Stimulated activated CD8-positive, alpha-beta memory T cell treated with anti-CD3 and anti-CD28 coated beads, Interleukin-15, amount 100 ng/mL, for 24 hours (primary cell): ENCODE measurements around the gene MAF.

Experiments used
- DNase-seq: peaks from one replicate; pipeline ENCODE4 v3.0.0-alpha.2; 2020; ENCODE audit warnings: low read depth

MAF gene

DNA sequence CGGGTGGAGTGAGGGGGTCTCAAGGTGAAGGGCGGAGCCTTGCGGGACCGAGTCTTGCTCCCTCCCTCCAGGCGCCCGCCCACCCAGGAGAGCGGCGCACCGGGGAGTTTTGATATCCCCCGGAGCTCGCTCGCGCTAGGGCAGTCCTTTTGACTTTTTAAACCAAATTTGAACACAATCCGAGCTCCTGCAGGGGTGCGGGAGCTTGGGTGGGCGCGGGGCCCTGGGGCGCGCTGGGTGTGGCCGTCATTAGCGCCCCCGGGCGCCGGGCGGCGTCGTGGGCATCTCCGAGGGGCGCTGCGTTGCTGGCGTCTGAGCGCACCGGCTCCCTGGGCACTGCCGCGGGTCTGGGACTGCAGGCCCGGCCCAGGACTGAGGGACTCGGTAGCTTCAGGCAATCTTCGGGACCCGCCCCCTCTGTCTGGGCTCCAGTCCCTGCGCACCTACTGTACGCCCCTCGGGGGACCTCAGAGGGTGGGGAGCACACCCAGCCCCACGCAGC is 10.9 kb downstream of the MAF start:
- DNase-seq = no peak

DNA sequence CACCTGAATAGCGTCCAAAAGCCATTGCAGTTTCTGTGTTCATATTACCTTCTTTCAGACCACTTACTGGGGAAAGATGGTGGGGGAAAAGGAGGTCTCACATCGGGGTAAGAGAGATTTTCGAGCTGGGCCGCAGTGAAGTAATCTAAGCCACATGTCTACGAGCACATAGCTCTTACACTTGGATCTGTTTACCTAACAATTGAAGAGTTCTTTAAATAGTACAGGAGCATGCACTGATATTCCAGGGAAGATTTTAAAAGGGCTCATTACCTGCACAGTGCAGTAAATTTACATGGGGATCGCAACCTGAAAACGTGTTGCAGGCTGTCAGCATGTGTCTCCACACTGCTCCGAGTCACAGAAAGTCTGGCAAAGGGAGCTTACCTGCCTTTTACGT is 12.6 kb downstream of the MAF start:
- no peak for DNase-seq

DNA sequence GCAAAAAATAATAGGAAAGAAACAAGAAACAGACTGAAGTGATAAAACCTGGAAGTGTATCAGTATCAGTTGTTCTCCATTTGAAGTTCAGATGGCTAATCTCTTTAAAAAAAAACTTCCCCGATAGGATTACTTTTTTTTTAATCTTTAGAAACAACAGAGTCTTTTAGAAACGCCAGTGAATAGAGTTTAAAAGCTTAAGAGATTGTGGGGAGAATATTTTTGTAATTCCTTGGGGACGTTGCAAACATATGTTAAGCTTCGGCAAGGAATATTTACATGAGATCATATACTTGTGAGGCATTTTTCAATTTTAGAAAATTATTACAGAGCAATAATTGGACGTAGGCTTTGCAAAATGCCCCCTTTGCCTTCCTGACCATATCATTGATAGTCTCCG is 13.2 kb downstream of the MAF start:
- DNase-seq = no peak

DNA sequence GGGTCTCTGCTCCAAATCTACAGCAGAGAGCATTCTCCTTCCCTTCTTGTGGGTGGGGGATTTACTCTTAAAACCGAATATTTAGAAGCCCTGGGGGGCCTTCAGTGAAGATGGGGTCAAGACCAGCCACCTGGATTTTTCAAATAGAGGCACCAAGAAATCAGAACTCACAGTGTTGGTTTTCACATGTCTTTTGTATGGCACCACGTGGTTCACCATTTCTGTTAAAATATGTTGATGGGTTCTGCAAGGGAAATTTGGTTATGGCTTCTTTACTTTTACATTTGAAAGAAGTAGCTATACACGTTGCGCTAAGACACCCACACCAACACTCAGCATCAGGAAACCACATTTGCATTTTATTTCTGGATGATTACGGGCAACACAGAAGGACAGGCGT is 17.7 kb downstream of the MAF start:
- DNase-seq = no peak

DNA sequence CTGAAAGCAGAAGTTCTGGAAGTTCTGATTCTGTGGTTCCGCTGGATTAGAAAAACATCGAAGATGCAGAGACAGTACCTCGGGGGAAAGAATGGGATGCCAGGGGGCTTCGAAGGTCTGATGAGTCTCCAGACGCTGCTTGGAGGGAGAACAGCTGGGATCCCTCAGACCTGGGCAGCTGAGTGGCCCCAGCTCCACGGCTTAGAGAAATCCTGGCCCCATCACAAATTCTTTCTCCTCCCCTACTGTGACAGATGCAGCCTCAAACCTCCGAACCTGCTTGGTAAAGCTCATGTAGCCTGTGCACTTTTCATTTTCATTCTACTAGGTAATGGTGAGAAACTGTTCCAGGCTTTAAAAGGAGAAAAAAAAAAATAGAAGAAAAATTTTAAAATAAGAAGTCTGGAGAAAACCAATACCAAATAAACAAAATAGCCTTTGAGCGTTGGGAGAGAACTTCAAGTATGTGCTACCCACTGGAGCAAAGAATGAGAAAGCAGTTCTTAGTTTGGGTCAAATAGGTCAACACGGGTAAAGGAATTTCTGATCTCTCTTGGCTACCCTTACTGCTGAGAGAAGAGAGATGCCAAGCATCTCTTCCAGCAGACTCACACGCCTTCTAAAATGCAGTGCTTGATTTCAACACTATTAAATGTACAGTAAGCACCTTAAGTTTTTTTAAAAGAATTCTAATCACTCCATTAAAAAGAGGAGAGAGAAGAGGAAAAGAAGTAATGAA is 19.9 kb downstream of the MAF start:
- DNase-seq = no peak

DNA sequence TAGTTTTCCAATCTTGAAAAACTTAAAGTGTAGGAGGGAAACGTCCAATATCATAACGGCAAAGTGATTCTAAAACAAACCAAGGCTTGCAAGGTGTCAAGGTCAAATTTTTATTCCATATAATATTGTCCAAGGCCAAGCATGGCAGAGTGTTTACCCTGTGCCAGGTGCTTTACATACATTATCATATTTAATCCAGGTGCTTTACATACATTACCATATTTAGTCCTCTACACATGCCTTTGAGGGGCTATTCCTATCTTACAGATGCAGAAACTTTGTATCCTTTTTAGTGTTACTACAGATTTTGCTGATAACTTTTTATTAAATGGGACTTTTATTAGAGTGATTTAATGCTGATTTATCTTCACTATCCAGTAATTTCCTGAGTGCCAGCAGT is 23.9 kb downstream of the MAF start:
- no peak for DNase-seq

DNA sequence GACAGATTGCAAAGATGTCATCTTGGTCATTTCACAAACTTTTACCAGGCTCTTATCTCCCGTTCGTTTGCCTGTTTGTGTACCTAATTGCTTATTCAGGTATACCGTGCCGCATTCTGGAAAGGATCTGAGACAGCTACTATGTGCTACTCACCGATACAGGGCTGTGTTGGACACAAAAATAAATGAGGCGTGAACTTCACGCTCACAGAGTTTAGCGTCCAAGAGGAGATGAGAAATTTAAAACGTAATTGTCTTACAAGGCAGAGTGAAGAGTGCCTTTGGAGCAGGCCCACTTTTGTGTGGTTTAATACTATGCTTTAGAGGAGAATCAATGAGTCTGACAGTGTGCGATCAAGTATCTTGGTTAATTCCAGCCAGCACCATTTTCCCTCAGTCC is 26.7 kb downstream of the MAF start:
- no peak for DNase-seq

DNA sequence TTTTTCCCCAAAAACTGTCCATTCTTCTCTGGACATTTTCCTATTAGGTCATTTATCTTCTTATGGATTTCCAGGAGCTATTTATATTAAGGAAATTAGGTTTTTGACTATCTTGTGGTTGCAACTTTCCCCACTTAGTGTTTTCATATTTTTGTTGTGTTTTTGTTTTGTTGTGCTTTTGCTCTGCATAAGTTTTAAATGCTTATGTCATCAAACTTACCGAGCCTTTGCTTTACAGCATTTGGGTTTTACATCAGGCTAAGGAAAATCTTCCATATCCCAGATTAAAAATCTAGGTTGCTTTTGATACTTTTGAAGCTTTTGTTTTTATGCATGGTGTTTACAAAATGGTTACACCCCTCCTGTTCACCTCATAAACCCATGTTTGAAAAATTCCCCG is 27.5 kb downstream of the MAF start:
- DNase-seq = no peak

DNA sequence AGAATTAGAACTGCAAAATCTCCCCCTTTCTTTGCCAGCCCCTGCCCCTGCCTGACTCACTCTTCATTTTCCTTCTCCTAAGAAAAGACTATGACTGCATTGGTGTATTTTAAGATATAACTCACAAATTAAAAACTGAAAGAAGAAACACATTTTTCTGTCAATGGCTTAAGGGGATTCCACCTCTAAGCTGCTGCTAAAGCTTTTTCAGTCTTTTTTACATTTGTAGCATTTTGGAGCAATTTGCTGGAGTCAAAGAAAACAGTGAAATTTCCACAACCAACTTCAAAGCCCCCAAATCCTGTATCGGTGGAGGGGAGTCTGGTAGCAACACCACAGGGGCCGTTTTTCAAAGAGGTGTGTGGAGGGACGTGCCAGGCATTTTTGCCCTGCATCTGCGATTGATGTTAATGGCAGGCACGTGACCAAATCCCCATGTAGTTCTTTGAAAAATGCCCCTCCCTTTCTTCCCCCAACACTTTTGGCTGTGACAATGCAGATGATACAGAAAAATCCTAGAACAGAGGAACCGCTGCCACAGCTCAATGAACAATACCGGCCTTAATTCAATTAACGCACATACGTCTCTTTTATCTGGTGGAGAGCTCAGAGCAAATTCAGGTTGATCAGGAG is 28.5 kb downstream of the MAF start:
- DNase-seq = no peak

DNA sequence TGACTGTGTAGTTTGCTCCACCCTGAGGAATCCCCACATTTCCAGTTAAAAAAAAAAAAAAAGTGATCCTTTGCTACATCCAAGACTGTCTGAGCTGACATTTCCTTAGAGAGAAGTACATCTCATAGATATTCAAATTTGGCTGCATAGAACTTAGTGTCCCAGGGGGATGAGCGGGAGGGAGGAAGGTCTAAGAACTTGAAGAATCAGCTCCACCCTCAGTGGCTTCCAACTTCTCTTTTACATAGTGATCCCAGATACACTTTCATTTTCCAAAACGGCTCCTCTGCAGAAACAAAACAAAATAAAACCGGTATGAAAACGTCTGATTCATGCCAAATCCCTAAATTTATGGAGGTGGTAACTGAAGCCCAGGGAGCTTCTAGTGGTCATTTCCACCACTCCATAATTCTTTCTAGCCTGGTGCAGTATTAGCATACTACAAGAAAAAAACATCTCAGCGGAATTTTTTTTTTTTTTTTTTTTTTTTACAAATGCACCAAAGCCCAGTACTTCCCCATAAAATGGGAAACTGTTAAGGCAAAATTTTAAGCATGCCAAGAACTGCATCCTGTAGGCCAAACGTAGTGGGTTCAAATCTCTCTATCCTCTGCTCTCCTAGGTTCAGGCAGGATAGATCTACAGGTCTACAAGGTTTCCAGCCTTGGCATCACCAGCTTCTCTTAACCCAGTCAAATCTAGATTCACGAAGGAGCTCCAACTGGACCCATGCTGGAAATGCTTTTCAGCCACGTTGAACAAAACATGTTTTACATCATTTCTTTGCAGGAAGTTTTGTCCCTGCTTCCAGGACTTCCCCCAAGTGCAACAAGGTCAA is 29.3 kb downstream of the MAF start:
- no peak for DNase-seq

DNA sequence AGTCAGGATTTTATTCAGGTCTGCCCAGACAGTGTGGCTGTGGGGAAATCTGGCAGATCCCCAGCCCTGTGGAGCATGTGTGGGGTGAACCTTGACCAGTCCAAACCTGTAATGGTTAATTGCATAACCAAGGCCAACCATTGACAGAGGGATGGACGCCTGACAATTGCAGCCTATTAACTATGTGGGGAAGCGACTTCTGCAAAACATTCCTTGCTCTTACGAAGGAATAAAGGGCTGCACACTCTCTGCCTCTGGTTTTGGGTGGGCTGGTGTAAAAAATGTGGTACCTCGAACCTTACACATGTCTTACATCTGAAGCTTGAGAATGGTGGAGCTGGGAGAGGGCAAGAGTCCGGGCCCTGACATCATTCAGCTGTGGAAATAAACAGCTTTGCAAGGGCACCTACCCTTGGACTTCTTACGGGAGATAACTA is 35.8 kb downstream of the MAF start:
- no peak for DNase-seq

DNA sequence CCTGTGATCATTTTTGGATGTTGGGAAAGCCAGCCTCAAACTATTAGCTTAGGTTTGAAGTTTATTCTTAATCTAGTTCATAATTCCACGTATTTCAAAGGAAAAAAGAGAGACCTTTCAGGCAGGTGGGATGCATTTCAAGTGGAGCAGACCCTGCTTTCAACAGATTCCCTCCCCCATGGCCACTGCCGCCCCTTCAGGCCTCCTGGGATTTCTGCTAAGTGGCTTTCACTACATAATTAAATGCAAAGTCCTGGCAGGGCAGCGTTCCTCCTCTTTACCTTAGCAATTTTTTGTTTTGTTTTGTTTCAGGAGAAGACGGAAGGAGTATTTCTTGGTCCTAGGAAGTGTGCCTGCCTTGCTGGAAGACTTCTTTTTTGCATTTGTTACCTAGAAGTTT is 36.6 kb downstream of the MAF start:
- no peak for DNase-seq

DNA sequence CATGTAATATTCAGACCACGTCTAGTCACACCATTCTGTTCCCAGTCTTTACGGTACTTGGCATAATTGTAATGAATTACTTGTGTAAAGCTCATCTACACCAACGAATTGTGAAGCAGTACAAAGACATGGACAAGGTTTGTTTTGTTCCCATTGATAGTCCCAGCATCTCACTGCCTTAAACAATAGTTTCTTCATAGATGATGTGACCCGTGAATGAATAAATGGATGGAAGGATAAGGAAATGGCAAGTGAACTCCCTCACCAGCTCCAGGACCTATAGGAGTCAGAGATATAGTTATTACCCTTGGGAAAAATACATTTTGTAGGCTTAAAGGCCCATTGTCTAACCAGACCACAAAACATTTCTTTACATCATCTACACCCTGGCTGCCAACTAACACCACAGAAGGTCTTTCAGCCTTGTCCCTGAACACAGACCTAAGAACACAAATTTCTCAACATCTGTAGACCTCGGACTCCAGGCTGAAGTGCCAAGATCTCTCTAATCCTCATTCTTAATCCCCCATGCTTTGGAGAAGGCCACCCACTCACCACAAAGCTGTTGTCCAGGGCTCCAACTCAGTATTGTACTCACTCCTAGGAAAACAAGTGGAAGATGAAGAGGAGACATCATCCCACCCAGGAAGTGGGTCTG is 38.2 kb downstream of the MAF start:
- no peak for DNase-seq

DNA sequence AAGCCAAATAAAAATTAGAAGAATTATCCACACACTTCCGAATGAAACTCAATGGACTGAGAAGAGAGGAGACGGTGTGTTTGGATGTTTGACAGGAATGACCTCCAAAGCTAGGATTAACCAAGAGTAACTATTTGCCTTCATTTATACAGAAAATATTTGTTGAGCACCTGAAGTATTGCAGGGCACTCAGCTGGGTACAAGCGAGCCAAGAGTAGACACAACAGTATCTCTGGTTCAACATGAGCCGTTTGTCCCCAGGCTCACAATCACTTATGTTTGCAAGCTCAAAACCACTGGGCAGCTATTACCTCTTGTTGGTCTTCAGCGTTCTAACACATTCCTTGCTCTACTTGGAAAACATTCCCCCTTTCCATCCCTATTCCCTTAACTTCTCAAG is 38.8 kb downstream of the MAF start:
- no peak for DNase-seq

DNA sequence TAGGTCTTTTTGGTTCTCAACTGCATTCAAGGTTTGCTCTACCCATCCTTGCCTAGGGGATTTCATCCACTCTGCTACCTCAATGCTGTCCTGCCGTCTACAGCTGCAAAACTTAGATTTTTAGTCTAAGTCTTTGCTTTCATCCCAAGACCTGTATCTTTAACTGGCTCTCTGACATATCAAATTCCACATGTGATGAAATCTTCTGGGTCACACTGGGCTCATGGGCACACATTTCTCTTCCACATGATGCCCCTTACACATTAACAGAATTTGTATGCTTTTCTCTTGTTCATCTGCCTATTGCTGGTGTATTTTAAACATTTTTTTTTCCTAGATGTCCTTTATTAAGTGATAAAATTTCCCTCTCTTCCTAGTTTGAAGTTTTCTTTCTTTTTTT is 39.6 kb downstream of the MAF start:
- no peak for DNase-seq

DNA sequence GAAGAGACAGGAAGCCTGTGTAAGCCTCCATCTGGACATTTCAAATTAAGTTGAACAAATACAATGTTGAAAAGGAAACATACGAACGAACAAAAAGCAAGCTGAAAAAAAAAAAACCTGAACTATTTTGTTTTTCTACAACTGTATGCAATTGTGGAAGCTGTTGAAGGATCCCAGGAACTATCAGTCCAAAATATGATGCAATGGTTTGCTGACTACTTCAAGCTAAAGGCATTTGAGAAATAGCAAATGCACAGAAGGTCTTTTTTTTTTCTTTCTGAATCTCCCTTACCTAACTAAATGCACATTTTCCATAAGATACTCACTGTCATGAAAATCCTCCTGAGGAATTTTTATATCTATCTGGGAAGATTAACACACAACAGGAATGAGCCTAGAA is 40.2 kb downstream of the MAF start:
- DNase-seq = no peak

DNA sequence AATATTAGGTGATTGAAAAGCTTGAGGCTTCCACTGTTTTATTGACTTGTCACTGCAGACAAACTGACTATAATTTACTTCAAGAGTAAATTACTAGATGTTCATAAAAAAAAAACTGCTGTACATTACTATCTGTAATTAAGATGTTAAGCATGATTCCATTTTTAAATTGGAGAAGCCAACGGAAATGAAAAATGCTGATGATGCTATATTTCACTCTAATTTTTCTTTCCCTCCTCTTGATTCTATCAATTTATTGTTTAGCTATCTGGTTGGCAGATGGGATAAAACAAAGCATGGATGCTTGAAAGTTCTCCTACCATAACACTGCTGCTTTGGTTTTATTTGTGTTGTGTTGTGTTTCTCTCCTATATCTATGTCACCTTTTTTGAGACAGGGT is 41.0 kb downstream of the MAF start:
- DNase-seq = no peak

DNA sequence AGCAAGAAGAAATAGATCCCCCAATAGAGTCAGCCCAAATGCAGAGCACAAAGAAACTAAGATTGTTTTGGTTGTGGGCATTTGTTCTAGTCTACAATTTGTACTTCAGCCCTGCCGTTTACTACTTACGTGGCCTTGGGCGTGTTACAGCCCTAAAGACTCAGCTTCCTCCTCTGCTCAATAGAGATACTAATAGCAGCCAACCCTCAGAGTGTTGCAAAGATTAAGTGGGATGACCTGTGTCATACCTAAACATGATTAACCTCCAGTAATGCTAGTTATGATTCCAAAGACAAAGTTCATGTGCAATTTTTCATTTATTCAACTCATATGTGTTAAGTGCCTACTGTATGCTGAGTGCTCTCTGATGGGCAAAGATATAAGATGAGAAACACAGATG is 43.1 kb downstream of the MAF start:
- DNase-seq = no peak

DNA sequence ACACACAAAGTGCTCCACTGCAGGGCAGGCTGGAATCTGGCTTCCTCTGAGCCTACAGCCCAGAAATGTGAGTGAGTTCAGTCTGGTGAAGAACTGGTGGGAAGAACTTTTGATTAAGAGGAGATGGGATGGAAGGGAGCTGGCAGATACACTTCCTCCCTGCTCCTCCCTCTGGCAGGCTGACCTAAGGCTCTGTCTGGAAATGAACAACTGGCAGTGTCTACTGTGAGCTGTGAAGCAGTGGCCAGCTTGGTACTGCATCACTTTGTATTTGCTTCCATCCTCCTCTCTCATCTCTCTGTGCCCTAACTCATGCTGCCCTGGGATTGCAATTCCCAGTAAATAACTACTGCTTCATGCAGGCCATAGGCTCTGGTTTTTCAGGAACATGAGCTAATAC is 45.6 kb downstream of the MAF start:
- DNase-seq = no peak

DNA sequence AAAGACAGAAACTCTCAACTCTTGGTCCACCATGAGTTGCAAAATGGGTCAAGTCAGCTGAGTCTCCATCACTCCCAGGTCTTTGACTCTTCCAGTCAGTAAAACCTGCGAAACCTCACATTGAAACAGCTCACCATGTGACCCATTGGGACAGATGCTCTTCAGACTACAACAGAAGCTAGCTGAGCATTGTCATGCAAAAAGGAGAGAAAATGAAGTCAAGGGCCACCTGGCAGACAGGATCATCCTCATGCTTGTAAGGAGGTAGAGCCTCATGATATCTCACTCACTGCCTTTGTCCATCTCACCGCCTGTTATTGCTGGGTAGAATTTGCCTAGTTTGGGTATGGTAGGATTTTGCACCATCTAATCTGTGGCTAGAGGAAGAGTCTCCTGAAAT is 50.2 kb downstream of the MAF start:
- DNase-seq = no peak

DNA sequence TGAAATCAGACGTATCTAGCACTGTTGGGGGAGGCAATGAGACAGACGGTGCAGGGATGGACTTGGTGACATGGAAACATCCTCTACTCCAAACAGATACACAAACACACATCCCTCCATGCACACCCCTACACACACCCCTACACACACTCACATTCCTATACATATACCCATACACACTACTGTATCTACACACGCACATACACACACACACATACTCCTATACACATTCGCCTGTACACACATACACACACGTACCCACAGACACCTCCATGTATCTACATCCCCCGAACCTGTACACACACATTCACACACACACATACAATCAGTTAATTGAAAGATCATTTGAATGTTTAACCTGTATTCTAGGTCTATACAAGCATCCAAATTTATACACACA is 53.5 kb downstream of the MAF start:
- DNase-seq = no peak
